ENCODE results near the gene IFNGR1. TPM values are rescaled to one million over a fixed set of nuclear protein-coding genes. Genes with fewer than 3 reads are reported as not detected.
"Not testable (repeated sequence)": the region's sequence is repeated elsewhere in the genome, so short reads cannot be mapped to it uniquely, and the experiment has no call there.

Gene IFNGR1
- total RNA-seq: 148 TPM
- long read RNA-seq, transcript IFNGR1-207 (7 exons, 2,492 nt): minor isoform, 11 of 623 reads
- long read RNA-seq, transcript IFNGR1-211 (8 exons, 2,519 nt): minor isoform, 5 of 623 reads
- long read RNA-seq, transcript IFNGR1-201 (7 exons, 2,139 nt): major isoform, 539 of 623 reads
- long read RNA-seq, partial matches to known transcripts: 32 of 623 reads
- long read RNA-seq, other reads (novel, unspliced or antisense): 32 of 623 reads

DNA sequence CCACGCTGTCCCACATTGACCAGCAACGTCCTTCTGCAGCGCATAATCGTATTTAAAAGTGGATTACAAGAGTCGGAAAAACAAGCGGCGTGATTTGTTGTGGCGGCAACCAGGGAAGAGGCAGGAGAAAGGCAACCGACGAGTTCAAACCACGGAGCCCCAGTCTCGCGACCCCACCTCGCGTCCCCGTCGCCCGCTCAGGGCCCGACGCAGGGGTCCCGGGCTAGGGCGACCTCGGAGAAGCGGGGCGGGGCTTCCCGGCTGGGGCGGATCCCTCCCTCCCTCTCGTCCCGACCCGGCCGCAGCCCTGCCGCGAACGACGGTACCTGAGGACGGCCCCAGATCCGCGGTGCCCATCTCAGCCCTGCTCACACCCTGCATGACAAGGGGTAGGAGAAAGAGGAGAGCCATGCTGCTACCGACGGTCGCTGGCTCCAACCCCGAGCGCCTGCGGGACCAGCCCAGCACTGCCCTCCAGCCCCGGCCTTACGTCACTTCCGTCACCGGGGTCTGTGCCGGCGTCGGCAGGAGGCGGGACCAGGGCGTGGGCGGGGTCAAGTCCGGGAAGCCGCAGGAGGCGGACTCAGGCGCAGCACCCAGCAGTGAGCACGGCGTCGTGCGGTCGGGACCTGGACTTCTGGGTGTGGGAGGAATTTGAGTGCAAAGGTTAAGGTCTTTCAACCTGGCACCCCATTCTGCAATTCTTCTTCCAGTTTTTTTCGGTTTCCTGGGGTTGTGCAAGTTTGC, at the start of gene IFNGR1:
IFNGR1 (minus strand) TSS at position 469 of the 747 bp plus-strand sequence; CDS start at position 411, 58 bp downstream.
- DNase-seq (ENCODE audit: low spot score): peak; percentile 100

DNA sequence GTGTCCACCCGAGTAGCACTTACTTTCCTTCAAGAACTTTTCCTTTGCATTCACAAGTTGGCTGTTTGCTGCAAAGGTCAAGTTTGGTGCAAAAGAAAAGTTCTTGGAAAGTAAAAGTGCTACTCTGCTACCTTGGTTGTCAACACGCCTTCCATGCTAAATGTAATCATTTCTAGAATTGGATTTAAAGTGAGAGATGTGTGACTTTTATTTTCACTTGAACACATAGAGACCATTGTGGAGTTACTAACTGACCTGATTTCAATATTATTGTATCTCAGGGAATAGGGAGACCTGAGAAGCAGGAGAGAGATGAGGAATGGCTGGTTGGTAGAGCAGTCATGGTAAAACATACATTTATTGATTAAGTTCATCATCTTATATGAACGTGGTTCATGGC, 49.7 kb upstream of the IFNGR1 start:
- no peak for DNase-seq (ENCODE audit: low spot score)

DNA sequence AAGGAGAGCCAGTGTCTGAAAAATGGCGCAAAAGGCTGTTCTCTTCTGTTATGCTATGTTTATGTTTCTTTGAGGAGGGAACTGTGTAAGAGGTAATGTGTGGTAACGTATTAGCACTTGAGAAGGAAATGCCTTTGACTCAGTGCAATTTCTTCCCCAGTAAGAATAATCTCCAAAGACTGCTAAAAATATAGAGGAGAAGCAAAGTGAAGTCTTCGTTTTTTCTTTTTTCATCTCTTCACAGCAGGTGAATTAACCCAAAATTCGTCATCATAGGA, 47.1 kb upstream of the IFNGR1 start:
- no peak for DNase-seq (ENCODE audit: low spot score)

DNA sequence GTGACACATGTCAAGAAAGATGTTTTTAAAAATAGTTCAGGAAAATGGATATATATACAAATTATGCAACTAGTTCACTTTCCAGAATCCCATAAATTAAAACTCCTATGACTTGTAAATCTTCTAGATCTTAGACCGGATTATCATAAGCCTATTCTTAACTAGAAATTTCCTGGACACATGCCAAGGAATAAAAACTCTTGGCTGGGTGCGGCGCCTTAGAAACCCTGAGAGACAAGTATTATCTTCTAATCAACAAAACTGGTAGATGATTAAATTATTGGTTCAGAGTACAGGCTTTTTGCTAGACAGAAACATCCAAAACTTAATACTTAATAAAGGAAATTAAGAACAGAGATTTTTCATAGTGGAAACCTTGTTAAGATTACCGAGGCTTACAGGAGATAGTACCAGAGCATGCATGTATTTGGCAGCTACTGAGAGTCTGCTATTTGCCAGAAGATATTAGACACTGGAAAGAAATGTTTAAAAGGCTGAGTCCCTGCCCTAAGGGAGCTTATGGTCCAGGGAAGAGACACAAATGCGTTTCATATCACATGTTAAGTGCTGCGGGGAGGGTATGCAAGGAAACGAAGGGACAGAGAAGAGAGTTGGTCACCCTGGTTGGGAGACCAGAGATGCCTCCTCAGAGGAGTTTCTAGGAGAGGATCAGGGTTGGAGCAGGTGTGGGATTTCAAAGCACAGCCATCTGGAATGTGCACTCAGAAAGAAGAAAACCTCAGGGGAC, 46.5 kb upstream of the IFNGR1 start:
- no peak for DNase-seq (ENCODE audit: low spot score)

DNA sequence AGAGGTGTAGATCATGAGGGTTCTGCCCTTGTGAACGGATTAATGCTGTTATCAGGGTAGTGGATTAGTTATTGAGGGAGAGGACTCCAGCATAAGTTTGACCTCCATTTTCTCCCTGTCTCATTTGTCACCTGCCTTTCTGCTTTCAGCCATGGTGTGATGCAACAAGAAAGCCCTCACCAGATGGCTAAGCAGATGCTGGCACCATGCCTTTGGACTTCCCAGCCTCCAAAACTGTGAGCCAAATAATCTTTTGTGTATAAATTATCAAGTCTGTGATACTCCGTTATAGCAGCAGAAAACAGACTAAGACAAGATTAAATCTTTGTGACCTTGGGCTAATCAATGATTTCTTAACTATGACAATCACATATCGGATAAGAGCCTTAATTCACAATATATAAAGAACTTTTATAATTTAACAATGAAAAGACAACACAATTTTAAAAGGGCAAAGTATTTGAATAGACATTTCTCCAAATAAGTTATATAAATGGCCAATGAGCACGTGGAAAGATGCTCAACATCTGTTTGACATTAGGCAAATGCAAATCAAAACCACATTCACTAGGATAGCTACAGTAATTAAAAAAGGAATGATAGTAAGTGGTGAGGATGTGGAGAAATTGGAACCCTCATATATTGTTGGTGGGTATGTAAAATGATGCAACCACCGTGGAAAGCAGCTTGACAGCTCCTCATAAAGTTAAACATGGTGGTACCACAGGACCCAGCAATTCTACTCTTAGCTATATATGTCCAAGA, 45.3 kb upstream of the IFNGR1 start:
- no peak for DNase-seq (ENCODE audit: low spot score)

DNA sequence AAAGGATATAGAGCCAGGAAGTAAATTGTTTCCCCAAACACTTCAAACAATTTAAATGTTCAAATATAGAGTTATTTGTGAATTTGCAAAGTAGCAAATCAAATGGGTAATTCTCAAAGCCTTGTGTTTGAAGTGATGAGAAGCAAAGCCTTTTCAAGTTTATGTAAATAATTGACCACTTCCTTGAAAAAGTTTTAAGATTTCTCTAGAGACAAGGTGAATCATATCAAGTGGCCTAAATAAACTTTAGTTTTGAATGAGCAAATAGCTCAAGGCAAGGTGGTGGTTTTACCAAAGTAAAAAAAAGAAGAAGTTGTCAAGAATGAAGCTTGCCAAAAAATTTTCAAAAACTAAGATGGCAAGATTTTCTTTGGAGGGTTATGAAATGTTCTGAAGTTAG, 42.6 kb upstream of the IFNGR1 start:
- DNase-seq (ENCODE audit: low spot score): no peak

DNA sequence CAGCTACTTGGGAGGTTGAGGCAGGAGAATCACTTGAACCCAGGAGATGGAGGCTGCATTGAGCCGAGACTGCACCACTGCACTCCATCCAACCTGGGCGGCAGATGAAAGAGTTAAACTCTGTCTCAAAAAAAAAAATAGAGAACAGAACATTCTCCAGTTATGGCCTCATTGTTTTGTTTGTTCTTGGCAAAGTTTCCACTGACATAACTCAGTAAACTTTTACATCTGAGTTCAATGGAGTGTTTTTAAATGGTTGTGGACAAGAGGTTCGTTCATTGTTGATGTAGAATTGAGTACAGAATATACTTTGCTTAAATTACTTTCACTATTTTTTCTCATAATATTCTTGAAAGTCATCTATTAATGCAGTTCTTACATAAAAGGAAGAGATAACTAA, 42.2 kb upstream of the IFNGR1 start:
- DNase-seq (ENCODE audit: low spot score): no peak

DNA sequence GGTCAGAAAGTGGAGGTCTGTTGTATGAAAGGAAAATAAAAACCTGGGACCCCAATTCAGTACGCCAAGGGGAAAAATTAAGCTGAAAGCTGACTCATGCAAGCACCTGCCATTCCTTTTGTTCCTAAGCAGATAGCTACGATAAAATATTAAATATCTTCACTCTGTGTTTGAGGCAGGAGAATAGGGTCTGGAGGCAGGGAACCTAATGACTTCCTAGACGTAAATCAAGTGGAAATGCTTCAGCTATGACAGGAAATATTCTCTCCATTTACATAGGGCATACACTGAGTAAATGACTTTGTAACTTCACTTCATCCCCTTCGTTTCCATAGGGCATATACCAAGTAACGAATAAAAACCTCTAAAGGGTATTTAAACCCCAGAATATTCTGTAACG, 41.0 kb upstream of the IFNGR1 start:
- no peak for DNase-seq (ENCODE audit: low spot score)

DNA sequence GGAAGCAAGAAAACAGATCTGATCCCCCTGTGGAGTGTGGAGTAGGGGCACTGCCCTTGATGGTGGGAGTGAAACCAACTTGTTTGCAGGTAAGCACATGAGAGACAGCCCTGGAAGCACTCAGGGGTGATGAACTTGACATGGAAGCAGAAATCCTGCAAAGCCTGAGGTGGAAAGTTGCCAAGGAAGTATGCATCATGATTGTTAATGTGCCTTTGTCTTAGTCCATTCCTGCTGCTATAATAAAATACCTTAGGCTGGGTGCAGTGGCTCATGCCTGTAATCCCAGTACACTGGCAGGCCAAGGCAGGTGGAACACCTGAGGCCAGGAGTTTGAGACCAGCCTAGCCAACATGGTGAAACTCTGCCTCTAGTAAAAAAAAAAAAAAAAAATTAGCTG, 40.2 kb upstream of the IFNGR1 start:
- no peak for DNase-seq (ENCODE audit: low spot score)

DNA sequence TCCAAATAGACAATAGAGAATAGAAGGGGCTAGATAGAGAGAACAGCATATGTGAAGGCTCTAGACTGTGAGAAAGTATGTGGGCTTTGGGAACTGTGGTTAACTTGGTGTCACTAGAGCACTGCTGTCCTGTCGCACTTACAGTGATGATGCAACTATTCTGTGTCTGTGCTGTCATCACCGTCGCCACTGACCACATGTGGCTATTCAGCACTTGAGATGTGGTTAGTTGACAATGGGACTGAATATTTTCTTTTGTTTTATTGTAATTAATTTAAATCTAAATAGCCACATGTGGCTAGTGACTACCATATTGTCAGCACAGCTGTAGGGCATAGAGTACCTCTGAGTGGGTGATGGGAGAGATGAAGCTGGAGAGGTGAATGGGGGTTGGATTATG, 39.0 kb upstream of the IFNGR1 start:
- no peak for DNase-seq (ENCODE audit: low spot score)

DNA sequence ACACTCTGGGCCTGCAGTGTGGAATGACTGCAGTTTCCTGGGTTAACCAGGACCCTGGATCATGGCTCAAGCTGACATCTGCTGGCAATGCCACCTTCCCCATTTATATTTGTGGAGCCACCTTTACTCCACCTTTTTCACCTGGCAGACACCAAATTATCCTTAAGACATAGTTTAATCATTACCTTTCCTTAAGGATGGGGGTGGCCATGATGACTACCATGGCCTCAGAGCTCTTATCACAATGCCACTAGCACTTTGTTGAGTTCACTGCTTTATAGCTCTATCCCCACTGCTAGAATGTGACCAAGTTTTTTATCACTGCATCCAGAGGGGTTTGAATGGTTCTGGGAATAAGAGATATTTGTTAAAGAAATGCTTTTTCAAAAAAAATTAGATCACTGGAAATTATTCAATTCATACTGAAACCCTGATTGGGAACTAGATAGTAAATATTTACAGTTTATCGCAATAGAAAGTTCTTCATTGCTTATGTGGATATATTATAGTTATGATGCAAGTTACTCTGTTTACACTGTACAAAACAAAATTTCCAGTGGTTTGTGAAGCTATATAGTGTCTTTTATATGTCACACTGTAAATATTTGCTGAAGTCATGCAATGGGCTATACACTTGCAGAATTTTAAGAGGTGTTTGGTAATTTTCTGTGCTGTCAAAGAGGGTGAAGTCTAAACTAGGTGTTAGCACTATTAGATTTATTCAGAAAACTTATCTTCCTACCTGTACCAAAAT, 37.3 kb upstream of the IFNGR1 start:
- no peak for DNase-seq (ENCODE audit: low spot score)

DNA sequence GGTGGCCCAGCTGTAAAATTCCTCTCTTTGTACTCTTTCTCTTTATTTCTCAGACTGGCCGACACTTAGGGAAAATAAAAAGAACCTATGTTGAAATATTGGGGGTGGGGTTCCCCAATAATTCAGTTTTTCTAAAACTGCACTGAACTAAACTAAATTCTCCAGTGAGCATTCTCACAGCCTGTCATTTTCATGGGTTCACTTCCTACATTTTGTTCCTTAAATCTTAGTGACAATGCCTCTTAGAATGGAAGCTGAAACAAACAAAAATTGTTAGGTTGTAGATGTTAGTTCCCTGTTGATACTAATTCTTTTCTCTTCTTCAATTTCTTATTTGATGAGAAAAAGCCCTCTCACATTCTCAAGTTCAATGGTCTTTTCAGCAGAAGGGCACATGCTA, 35.8 kb upstream of the IFNGR1 start:
- DNase-seq (ENCODE audit: low spot score): no peak

DNA sequence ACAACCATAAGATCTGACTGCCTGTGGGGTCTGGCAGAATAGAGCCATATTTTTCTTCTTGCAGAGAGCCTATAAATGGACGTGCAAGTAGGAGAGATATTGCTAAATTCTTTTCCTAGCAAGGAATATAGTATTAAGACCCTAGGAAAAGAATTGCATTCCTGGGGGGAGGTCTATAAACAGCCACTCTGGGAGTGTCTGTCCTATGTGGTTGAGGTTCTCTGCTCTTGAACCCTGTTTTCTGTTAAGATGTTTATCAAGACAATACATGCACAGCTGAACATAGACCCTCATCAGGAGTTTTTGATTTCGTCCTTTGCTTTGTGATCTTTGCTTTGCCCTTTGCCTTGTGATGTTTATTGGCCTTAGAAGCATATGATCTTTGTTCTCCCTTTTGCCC, 35.2 kb upstream of the IFNGR1 start:
- not testable (repeated sequence) for DNase-seq (ENCODE audit: low spot score)

DNA sequence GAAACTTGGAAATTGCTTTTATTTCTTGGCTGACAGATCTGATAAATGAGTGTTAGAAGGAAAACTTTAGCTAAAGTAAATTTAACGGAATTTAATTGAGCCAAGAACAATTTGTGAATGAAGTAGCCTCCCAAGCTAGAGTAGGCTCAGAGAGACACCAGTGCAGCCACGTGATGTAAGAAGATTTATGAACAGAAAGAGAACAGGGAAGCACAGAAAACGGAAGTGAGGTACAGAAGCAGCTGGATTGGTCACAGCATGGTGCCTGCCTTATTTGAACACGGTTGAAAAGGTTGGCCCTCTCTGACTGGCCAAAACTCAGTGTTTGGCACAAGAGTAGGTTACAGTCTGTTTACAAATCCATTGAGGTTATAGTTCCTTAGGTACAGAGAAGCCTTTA, 29.5 kb upstream of the IFNGR1 start:
- no peak for DNase-seq (ENCODE audit: low spot score)

DNA sequence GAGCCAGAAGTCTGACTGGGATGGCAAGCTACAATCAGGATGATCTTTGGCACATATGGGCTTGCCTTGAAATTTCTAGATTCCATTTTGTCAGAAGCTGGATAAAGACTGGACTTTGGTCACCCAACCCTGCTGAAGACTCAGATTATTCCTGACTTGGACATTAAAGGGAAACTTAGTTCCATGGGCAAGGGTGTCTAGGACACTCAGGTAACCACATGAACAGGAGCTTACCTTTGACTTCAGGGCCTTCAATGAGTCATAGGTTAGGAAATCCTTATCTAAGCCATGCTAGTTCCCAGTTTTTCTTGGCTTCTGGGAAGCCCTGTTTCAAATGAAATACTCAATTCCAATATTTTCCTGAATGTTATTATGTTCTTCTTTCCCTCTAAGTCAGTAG, 28.5 kb upstream of the IFNGR1 start:
- DNase-seq (ENCODE audit: low spot score): no peak

DNA sequence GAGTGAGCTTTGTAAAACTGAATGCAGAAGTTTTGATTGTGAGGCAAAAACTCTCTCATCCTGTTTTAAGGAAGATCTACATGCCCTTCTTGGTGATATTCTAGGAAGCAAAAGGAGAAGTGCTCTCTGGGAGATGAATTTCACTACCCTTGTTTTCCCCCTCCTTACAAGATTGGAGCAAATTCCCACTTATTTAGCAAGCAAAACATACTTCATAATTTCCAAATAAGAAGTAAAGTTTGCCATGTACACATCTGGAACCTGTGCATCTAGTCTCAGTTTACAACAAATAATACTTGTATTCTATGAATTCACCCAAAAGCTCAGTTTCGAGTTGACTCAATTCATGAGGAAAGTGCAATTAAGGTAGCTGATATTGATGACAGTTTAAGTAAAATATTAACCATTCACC, 27.6 kb upstream of the IFNGR1 start:
- DNase-seq (ENCODE audit: low spot score): no peak

DNA sequence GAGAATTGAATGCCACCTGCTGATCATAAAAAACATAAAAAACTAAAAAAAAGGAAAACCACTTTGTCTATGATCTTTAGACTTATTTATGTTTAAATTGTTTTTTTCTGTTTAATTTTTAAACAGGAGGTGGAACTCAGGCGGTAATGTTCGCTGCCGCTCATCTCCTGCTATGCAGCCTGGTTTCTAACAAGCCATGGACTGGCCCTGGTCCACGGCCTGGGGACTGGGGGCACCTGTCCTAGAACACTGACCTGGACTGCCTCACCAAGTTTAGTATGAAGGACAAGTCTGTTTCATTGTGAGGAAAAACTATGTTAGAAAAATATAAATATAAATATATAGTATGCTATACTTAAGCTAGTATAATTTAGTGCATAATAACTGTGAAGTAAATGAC, 27.0 kb upstream of the IFNGR1 start:
- DNase-seq (ENCODE audit: low spot score): no peak

DNA sequence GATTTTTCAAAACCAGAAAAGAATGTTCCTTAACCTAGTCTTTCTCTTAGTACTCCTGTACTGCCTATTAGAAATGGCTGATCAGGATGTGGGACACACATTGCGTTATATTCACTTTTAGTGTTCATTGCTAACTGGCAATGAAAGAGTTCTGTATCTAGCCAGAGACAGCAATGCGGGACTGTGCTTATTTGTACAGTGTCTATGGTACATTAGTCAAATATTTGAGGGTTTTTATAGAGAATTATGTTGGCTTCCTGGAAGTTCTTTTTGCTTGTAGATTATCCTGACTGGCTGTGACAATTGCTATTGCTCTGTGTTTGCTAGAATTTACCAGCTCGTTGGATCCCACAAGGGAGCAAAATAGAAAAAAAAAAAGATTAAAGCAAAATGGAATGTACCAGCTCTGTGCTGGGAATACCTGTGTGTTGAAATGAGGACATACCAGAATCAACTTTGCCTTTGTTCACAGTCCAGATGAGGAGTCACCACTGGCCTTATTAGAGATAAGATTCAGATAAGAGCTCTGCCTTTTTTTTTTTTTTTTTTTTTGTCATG, 22.4 kb upstream of the IFNGR1 start:
- DNase-seq (ENCODE audit: low spot score): no peak

DNA sequence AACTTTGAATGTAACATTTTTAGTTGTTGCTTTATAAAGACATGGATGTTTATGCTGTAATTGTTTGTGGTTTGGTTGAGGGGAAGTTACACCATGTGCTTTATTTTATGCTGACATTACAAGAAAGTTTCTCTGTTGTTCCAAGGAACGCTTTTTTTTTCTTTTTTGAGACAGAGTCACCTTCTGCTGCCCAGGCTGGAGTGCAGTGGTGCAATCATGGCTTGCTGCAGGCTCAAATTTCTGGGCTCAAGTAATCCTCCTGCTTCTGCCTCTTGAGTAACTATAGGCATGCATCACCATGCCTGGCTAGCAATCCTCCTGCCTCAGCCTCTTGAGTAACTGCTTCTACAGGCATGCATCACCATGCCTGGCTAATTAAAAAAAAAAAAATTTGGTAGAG, 21.0 kb upstream of the IFNGR1 start:
- DNase-seq (ENCODE audit: low spot score): no peak

DNA sequence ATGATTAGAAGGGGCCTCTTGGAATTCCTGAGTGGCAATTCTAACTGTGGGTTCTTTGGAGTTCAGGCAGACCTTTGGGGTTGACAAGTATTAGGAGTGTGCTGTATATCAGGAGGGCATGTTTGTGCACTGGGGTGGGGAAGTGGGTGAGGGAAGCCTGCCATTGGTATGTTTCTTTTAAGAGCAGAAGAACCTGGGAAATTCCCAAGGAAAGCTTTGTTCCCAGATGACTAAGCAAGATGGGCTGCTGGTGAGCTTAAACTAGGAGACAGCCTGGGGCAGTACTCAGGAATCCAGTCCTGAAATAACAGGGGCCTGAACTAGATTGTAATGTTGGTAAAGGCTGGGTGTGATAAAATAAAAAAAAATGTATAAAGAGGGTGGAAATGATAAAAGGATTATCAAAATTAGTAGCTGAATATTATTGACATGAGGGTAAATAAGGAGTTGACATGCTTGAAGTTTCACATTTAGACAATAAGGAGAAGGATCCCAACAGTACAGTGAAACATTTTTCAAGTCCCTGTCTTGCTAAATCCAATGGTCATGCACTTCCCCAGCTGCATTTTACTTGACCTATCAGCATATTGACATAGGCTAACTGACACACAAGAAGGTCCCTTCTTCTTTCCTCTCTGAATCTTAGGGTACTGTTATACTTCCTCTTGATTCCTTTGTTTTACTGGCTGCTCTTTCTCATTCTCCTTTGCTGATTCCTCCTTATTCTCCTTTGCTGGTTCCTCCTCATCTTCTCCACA, 18.4 kb upstream of the IFNGR1 start:
- DNase-seq (ENCODE audit: low spot score): no peak

All from mesenteric fat pad (tissue), 1 donor.